DMS 273 (cell line): ENCODE results near the gene ARPIN.

Source experiments
- DNase-seq: peaks from one replicate; lab custom pipeline; 2025; ENCODE audit not compliant: unreplicated experiment; lab: John Stamatoyannopoulos, UW

ARPIN gene

GRCh38 chr15:89845305-89845893, 67.4 kb downstream of the ARPIN start:
- no peak for DNase-seq
